Measurements from ENCODE around the gene PIEZO1. TPM values are rescaled to one million over a fixed set of nuclear protein-coding genes. Genes with fewer than 3 reads are reported as not detected.

The PIEZO1 gene
- polyA plus RNA-seq, 6 donors from 2014 or later: 4.0 to 17.2 (median 6.2) TPM

- Mint-ChIP-seq H3K4me1 (peaks cover 44 to 50% (median 45%) of the 10 kb centered on the region in 3 donors), H3K9me3 (no peaks in the 10 kb centered on the region), H3K27me3 (no peaks in the 10 kb centered on the region), H3K36me3 (no peaks in the 10 kb centered on the region), H3K4me3 (no peak overlapping the region), H3K27ac (peak overlapping the region in 2 of 6 donors; percentile 72 to 93)
- ATAC-seq (ENCODE audit: low read depth in 2 of 2): no peak
- no peak for DNase-seq
These were observed 36.7 kb downstream of the PIEZO1 start for GRCh38 chr16:88748364-88748763.

GRCh38 chr16:88747588-88748301, 37.3 kb downstream of the PIEZO1 start:
- no peak for DNase-seq
- Mint-ChIP-seq H3K9me3 (no peaks in the 10 kb centered on the region), H3K4me3 (peak overlapping the region in 1 of 8 donors; percentile 64), H3K36me3 (no peaks in the 10 kb centered on the region), H3K4me1 (peaks cover 40 to 46% (median 44%) of the 10 kb centered on the region in 3 donors), H3K27me3 (no peaks in the 10 kb centered on the region), H3K27ac (peak overlapping the region in 3 of 6 donors; percentile 72 to 93 (median 87))
- peak in 1 of 2 donors; percentile 11 for ATAC-seq (ENCODE audit: low read depth in 2 of 2)

- Mint-ChIP-seq H3K9me3 (no peaks in the 10 kb centered on the region), H3K27ac (peak overlapping the region in 5 of 6 donors; percentile 24 to 94 (median 74)), H3K36me3 (no peaks in the 10 kb centered on the region), H3K4me1 (peaks cover 34 to 38% (median 37%) of the 10 kb centered on the region in 3 donors), H3K4me3 (peak overlapping the region in 5 of 8 donors; percentile 15 to 85 (median 77)), H3K27me3 (no peaks in the 10 kb centered on the region)
- DNase-seq: no peak
- no peak for ATAC-seq (ENCODE audit: low read depth in 2 of 2)
These were observed 38.5 kb downstream of the PIEZO1 start for GRCh38 chr16:88746506-88746905.

GRCh38 chr16:88744577-88745521, 40.2 kb downstream of the PIEZO1 start:
- DNase-seq (no peak), ATAC-seq (ENCODE audit: low read depth in 2 of 2) (no peak)
- Mint-ChIP-seq H3K27me3 (no peaks in the 10 kb centered on the region), H3K9me3 (no peaks in the 10 kb centered on the region), H3K4me3 (peak overlapping the region; percentile 71 to 86 (median 80)), H3K36me3 (no peaks in the 10 kb centered on the region), H3K4me1 (peaks cover 34 to 37% (median 37%) of the 10 kb centered on the region in 3 donors), H3K27ac (peak overlapping the region in 5 of 6 donors; percentile 24 to 94 (median 92))

GRCh38 chr16:88743693-88744576, 41.1 kb downstream of the PIEZO1 start:
- DNase-seq: peak; percentile 57
- Mint-ChIP-seq H3K27me3 (no peaks in the 10 kb centered on the region), H3K27ac (peak overlapping the region in 1 of 6 donors; percentile 78), H3K36me3 (no peaks in the 10 kb centered on the region), H3K4me3 (peak overlapping the region in 4 of 8 donors; percentile 22 to 50 (median 30)), H3K9me3 (no peaks in the 10 kb centered on the region), H3K4me1 (peaks cover 34 to 37% (median 37%) of the 10 kb centered on the region in 3 donors)
- no peak for ATAC-seq (ENCODE audit: low read depth in 2 of 2)

GRCh38 chr16:88742896-88743605, 42.0 kb downstream of the PIEZO1 start:
- Mint-ChIP-seq H3K27me3 (no peaks in the 10 kb centered on the region), H3K4me1 (peaks cover 32 to 36% (median 34%) of the 10 kb centered on the region in 3 donors), H3K4me3 (peak overlapping the region in 1 of 8 donors; percentile 22), H3K9me3 (no peaks in the 10 kb centered on the region), H3K27ac (peak overlapping the region in 1 of 6 donors; percentile 78), H3K36me3 (no peaks in the 10 kb centered on the region)
- ATAC-seq (ENCODE audit: low read depth in 2 of 2) (no peak), DNase-seq (no peak)

- no peak for DNase-seq
- no peak for ATAC-seq (ENCODE audit: low read depth in 2 of 2)
- no peaks in the 10 kb centered on the region for H3K9me3 Mint-ChIP-seq
- no peak overlapping the region for H3K27ac Mint-ChIP-seq
- peaks cover 19 to 29% (median 23%) of the 10 kb centered on the region in 3 donors for H3K4me1 Mint-ChIP-seq
- H3K27me3 Mint-ChIP-seq: no peaks in the 10 kb centered on the region
- H3K4me3 Mint-ChIP-seq: peak overlapping the region in 1 of 8 donors; percentile 14
- no peaks in the 10 kb centered on the region for H3K36me3 Mint-ChIP-seq
These were observed 43.7 kb downstream of the PIEZO1 start for GRCh38 chr16:88741368-88741767.

- Mint-ChIP-seq H3K27ac (no peak overlapping the region), H3K36me3 (no peaks in the 10 kb centered on the region), H3K27me3 (no peaks in the 10 kb centered on the region), H3K4me1 (peaks cover 12 to 22% (median 16%) of the 10 kb centered on the region in 3 donors), H3K9me3 (no peaks in the 10 kb centered on the region), H3K4me3 (no peak overlapping the region)
- DNase-seq: no peak
- no peak for ATAC-seq (ENCODE audit: low read depth in 2 of 2)
These were observed 44.3 kb downstream of the PIEZO1 start for GRCh38 chr16:88740727-88741055.

GRCh38 chr16:88739977-88740726, 44.9 kb downstream of the PIEZO1 start:
- Mint-ChIP-seq H3K27ac (no peak overlapping the region), H3K9me3 (no peaks in the 10 kb centered on the region), H3K36me3 (no peaks in the 10 kb centered on the region), H3K4me1 (peaks cover 7 to 18% (median 11%) of the 10 kb centered on the region in 3 donors), H3K27me3 (no peaks in the 10 kb centered on the region), H3K4me3 (peak overlapping the region in 1 of 8 donors; percentile 30)
- DNase-seq (no peak), ATAC-seq (ENCODE audit: low read depth in 2 of 2) (no peak)

- H3K36me3 Mint-ChIP-seq: no peaks in the 10 kb centered on the region
These were observed 45.7 kb downstream of the PIEZO1 start for GRCh38 chr16:88739139-88739976.

More at GRCh38 chr16:88739139-88739976, 45.7 kb downstream of the PIEZO1 start:
- H3K9me3 Mint-ChIP-seq: no peaks in the 10 kb centered on the region
- no peak for ATAC-seq (ENCODE audit: low read depth in 2 of 2)
- no peak overlapping the region for H3K4me3 Mint-ChIP-seq
- H3K27ac Mint-ChIP-seq: peak overlapping the region in 2 of 6 donors; percentile 19 to 24
- no peaks in the 10 kb centered on the region for H3K27me3 Mint-ChIP-seq
- no peak for DNase-seq
- H3K4me1 Mint-ChIP-seq: peaks cover 5 to 12% (median 9%) of the 10 kb centered on the region in 3 donors

Measured in naive B cell (primary cell).